Tibial artery (tissue), 4 donors: ENCODE data around the gene WDR7.

Experiments used
- DNase-seq, 2 donors: peaks; one replicate each; pipeline ENCODE4 v3.0.0-alpha.2; 2019
- H3K27ac ChIP-seq, 2 donors: fragments of 200-600 bp; sonication (generic) in 1 of 2; 1 replicate in 1 of 2; 2 replicates in 1 of 2; pipeline ENCODE4 v1.5.1; 2018 to 2019; ENCODE audit warnings: mild to moderate bottlenecking in 1 of 2
- H3K27me3 ChIP-seq, 2 donors: fragments of 200-600 bp; sonication (generic) in 1 of 2; one replicate each; pipeline versions ENCODE4 v1.5.1 to v1.6.0; 2016 to 2019
- H3K36me3 ChIP-seq, 3 donors: fragments of 200-600 bp; sonication (generic) in 2 of 3; one replicate each; pipeline ENCODE4 v1.5.1; 2016 to 2019; ENCODE audit warnings: mild to moderate bottlenecking in 2 of 3
- H3K4me1 ChIP-seq, 4 donors: fragments of 200-600 bp; sonication (generic) in 2 of 4; 1 replicate in 3 of 4; 2 replicates in 1 of 4; pipeline ENCODE4 v1.5.1; 2016 to 2019
- H3K4me3 ChIP-seq, 2 donors: fragments of 200-600 bp; sonication (generic) in 1 of 2; 1 replicate in 1 of 2; 2 replicates in 1 of 2; pipeline ENCODE4 v1.5.1; 2018 to 2019; ENCODE audit warnings: mild to moderate bottlenecking in 2 of 2
- H3K9me3 ChIP-seq, 3 donors: fragments of 200-600 bp; sonication (generic) in 1 of 3; one replicate each; pipeline ENCODE4 v1.5.1; 2016 to 2019
- intact Hi-C: fragments of 100-400 bp; cut with DNase I; formaldehyde crosslinking; loops from one replicate; pipeline ENCODE4 v1.15.0; 2023; ENCODE audit warnings: low total_unique reads
- TF ChIP-seq, protein P1 (sequence below), 2 experiments: fragments of 200-600 bp in 1 of 2; fragments of 450-650 bp in 1 of 2; IDR thresholded peaks; one replicate each; pipeline ENCODE4 v1.5.1; 2017 to 2019; ENCODE audit warnings: antibody characterized with exemption in 2 of 2, mild to moderate bottlenecking in 1 of 2, moderate library complexity in 1 of 2

WDR7 gene

DNA sequence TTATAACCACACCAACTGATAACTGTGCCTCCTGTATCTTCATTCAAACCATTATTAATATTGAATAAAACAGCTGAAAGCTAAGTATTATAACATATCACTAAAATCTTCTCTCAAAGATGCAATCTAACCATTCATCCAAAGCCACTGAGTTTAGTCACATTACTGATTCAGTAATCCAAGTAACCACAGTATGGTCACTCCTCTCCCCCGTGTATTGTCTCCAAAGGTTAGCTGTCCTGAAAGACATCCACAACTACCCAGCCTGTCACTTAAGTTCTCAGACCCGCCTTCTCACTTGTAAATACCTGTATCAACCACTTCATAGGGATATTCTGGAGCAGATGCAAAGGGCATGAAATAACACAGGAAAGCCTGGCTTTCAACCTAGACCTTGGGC, 282.3 kb downstream of the WDR7 start:
- H3K36me3 ChIP-seq = peaks cover 14 to 28% (median 25%) of the 10 kb centered on the region in 3 donors
- H3K27me3 ChIP-seq = no peaks in the 10 kb centered on the region
- intact Hi-C loops = no loop called here
- H3K4me1 ChIP-seq = no peaks in the 10 kb centered on the region
- DNase-seq = no peak
- no peaks in the 10 kb centered on the region for H3K9me3 ChIP-seq
- no peak overlapping the region for H3K4me3 ChIP-seq
- H3K27ac ChIP-seq = no peak overlapping the region
- TF ChIP-seq, protein P1, sequence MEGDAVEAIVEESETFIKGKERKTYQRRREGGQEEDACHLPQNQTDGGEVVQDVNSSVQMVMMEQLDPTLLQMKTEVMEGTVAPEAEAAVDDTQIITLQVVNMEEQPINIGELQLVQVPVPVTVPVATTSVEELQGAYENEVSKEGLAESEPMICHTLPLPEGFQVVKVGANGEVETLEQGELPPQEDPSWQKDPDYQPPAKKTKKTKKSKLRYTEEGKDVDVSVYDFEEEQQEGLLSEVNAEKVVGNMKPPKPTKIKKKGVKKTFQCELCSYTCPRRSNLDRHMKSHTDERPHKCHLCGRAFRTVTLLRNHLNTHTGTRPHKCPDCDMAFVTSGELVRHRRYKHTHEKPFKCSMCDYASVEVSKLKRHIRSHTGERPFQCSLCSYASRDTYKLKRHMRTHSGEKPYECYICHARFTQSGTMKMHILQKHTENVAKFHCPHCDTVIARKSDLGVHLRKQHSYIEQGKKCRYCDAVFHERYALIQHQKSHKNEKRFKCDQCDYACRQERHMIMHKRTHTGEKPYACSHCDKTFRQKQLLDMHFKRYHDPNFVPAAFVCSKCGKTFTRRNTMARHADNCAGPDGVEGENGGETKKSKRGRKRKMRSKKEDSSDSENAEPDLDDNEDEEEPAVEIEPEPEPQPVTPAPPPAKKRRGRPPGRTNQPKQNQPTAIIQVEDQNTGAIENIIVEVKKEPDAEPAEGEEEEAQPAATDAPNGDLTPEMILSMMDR (IDR thresholded peaks at IDR 0.05) = no peak

DNA sequence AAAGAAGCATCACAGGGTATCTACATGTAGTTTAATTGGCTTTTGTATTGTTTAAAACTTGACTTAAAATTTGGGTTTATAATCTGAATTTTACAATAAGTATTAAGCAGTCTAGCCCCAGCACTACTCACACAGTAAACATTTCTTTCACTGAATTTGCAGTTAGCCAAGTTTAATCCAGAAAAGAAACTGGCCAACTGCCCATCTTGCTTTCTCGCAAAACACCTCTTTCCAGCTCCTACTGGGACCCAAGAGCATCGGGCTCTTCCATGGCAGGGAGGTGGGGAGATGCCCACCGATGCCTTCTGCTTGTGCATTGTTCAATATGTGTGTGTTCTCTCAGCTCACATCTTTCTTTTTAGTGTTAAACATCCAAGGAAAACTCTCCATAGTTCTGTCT, 283.0 kb downstream of the WDR7 start:
- Histone ChIP-seq H3K4me1 (no peaks in the 10 kb centered on the region), H3K27ac (no peak overlapping the region), H3K9me3 (no peaks in the 10 kb centered on the region), H3K36me3 (peaks cover 14 to 28% (median 25%) of the 10 kb centered on the region in 3 donors), H3K4me3 (no peak overlapping the region), H3K27me3 (no peaks in the 10 kb centered on the region)
- intact Hi-C loops = no loop called here
- TF ChIP-seq, protein P1 (IDR thresholded peaks at IDR 0.05) = no peak
- DNase-seq = no peak

DNA sequence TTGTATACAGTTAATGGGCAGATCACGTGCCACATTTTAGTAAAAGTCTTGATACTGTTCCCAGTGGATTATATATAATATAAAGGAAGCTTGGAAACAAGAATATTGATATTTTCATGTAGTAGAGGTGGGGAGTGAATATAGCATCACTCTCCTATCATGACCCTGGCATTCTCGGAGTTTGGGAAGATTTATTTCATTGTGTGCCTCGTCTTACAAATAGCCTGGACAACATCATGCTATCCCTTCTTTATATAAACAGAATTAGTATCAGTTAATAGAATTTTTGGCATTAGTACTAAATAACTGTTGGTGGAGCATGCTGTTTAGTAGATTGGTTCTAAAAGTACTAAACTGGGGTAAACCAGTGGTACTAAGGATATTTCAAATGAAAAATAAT, 283.7 kb downstream of the WDR7 start:
- no peaks in the 10 kb centered on the region for H3K27me3 ChIP-seq
- TF ChIP-seq, protein P1 (IDR thresholded peaks at IDR 0.05) = no peak
- no peaks in the 10 kb centered on the region for H3K4me1 ChIP-seq
- DNase-seq = no peak
- H3K4me3 ChIP-seq = no peak overlapping the region
- intact Hi-C loops = no loop called here
- peaks cover 14 to 28% (median 25%) of the 10 kb centered on the region in 3 donors for H3K36me3 ChIP-seq
- no peak overlapping the region for H3K27ac ChIP-seq
- no peaks in the 10 kb centered on the region for H3K9me3 ChIP-seq

DNA sequence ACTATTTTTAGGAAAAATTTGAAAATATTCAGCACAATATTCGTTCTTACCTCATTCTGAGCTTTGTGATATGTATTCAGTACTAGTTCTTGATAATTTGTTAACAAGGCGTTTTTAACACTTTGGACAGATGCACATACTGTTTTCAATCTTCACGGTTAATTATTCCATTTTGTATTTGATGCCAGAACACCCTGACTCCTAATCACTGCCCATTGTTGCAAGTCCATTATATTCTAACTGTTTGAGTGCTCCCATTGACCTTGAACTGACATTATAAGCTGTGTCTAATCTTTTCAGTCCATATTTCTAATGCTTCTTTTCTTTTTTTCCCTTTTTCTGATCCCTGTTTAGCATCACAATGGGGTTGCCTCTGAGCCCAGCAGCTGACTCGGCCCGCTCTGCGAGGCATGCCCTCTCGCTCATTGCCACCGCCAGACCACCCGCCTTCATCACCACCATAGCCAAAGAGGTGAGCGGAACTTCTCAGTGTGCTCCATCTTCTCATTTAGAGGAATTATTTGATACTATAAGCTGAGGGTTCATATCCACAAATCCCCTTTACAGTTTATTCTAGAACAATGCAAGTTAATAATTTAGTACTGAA, 284.4 kb downstream of the WDR7 start:
- Histone ChIP-seq H3K9me3 (no peaks in the 10 kb centered on the region), H3K27me3 (no peaks in the 10 kb centered on the region), H3K27ac (no peak overlapping the region), H3K4me1 (no peaks in the 10 kb centered on the region), H3K36me3 (peaks cover 14 to 28% (median 25%) of the 10 kb centered on the region in 3 donors), H3K4me3 (no peak overlapping the region)
- no peak for DNase-seq
- intact Hi-C loops = no loop called here
- TF ChIP-seq, protein P1 (IDR thresholded peaks at IDR 0.05) = no peak

DNA sequence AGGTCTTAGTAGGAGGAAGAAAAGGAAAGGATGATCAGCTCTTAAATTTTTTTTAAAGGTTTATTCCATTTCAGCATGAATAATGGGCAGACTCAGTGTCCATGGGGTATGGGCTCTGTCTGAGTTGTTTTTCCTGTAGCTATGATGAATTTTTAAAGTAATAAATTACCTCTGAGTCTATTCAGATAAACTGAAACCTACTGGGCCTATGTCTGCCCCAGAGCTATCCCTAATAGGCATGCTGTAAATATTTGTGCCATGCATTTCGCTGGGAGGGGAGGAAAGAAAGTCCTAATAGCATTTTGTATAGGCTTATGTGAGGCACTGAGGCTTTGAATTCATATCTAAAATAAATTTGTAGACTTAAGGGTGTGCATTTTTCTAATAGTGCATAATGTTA, 285.3 kb downstream of the WDR7 start:
- DNase-seq = no peak
- no peak overlapping the region for H3K27ac ChIP-seq
- no peaks in the 10 kb centered on the region for H3K4me1 ChIP-seq
- no peaks in the 10 kb centered on the region for H3K27me3 ChIP-seq
- H3K9me3 ChIP-seq = no peaks in the 10 kb centered on the region
- intact Hi-C loops = no loop called here
- TF ChIP-seq, protein P1 (IDR thresholded peaks at IDR 0.05) = no peak
- H3K4me3 ChIP-seq = no peak overlapping the region
- peaks cover 14 to 28% (median 19%) of the 10 kb centered on the region in 3 donors for H3K36me3 ChIP-seq
